Occipital lobe (tissue), 2 donors: ENCODE measurements around the gene STAU1. TPM values are rescaled to one million over a fixed set of nuclear protein-coding genes. Genes with fewer than 3 reads are reported as not detected.

Source experiments
- DNase-seq: peaks from one replicate; lab custom pipeline; 2025; lab: John Stamatoyannopoulos, UW
- total RNA-seq: library from RNA; depleted of rRNA; stranded (reverse); fragments of >200 nt; gene quantifications from one replicate; pipeline ENCODE4 v1.2.3, GENCODE V29; 2014

Gene STAU1
- total RNA-seq, 1 donor from 2014 or later, result 47.9 TPM

DNA sequence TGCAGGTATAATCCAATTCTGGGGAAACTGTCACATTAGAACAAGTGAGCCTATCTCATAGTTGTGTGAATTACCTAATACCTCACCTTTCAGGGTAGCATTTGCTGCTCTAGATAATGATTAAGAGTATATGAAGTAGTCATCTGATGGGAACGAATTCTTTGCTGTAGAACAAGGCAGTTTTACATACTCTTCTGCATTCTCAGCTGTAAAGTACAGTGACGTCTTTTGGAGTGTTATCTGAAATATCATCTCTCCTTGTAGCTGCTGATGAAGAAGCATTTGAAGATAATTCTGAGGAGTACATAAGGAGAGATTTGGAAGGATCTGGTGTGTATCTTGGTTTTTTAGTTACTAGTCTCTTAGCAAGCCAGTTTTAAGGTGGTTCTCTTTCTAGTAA is 113.6 kb downstream of the STAU1 start:
- no peak for DNase-seq

Other genes with a start within 250 kb of the STAU1 start
- 173 TPM for gene CSE1L, start 142.0 kb downstream of the STAU1 start, total RNA-seq
- 18.2 TPM for gene DDX27, start 31.1 kb upstream of the STAU1 start, total RNA-seq
- gene ZNFX1, start 89.7 kb upstream of the STAU1 start, total RNA-seq, result 14.0 TPM